Breast epithelium (tissue), 4 donors: ENCODE measurements around the gene RPS14. TPM values are rescaled to one million over a fixed set of nuclear protein-coding genes. Genes with fewer than 3 reads are reported as not detected.

Source experiments
- DNase-seq, 2 donors: peaks; one replicate each; pipeline ENCODE4 v3.0.0-alpha.2; 2019; ENCODE audit warnings: low spot score in 2 of 2
- H3K27ac ChIP-seq, 2 donors: fragments of 200-600 bp; sonication (generic) in 1 of 2; one replicate each; pipeline ENCODE4 v1.5.1; 2016 to 2019; ENCODE audit warnings: mild to moderate bottlenecking in 1 of 2
- H3K27me3 ChIP-seq, 2 donors: fragments of 200-600 bp; sonication (generic) in 1 of 2; one replicate each; pipeline versions ENCODE4 v1.5.1 to v1.6.0; 2017 to 2019; ENCODE audit warnings: control low read depth in 1 of 2, mild to moderate bottlenecking in 1 of 2
- H3K36me3 ChIP-seq: fragments of 200-600 bp; one replicate; pipeline ENCODE4 v1.5.1; 2019
- H3K4me1 ChIP-seq, 2 donors: fragments of 200-600 bp; sonication (generic); one replicate each; pipeline ENCODE4 v1.5.1; 2016 to 2019; ENCODE audit warnings: control low read depth in 1 of 2
- H3K4me3 ChIP-seq, 3 donors: fragments of 200-600 bp; sonication (generic); 1 replicate in 2 of 3; 2 replicates in 1 of 3; pipeline ENCODE4 v1.5.1; 2016 to 2019; ENCODE audit warnings: mild to moderate bottlenecking in 3 of 3, moderate library complexity in 2 of 3
- H3K9me3 ChIP-seq, 2 donors: fragments of 200-600 bp; sonication (generic) in 1 of 2; one replicate each; pipeline ENCODE4 v1.5.1; 2016 to 2019; ENCODE audit warnings: control low read depth in 1 of 2
- CTCF ChIP-seq, 3 donors: fragments of 450-650 bp; IDR thresholded peaks; one replicate each; pipeline ENCODE4 v1.5.1; 2016 to 2017; ENCODE audit warnings: antibody characterized with exemption in 3 of 3, mild to moderate bottlenecking in 3 of 3, moderate library complexity in 3 of 3
- POLR2A ChIP-seq: fragments of 450-650 bp; IDR thresholded peaks from one replicate; pipeline ENCODE4 v1.6.1; 2016; ENCODE audit warnings: antibody characterized with exemption, mild to moderate bottlenecking, moderate library complexity
- POLR2AphosphoS5 ChIP-seq, 3 donors: sonication (generic); formaldehyde crosslinking; IDR thresholded peaks; one replicate each; pipeline ENCODE4 v1.6.1; 2017; ENCODE audit warnings: antibody characterized with exemption in 3 of 3
- intact Hi-C: fragments of 100-400 bp; cut with DNase I; formaldehyde crosslinking; loops from one replicate; pipeline ENCODE4 v1.15.1; 2023; ENCODE audit warnings: low total_unique reads
- total RNA-seq, 3 donors: library from RNA; depleted of rRNA; stranded (reverse); fragments of >200 nt; gene quantifications; one replicate each; pipeline ENCODE4 v1.1.0, GENCODE V29; 2016

RPS14 gene
- total RNA-seq, 3 donors from 2014 or later = 3,271 to 4,472 (median 4,011) TPM

DNA sequence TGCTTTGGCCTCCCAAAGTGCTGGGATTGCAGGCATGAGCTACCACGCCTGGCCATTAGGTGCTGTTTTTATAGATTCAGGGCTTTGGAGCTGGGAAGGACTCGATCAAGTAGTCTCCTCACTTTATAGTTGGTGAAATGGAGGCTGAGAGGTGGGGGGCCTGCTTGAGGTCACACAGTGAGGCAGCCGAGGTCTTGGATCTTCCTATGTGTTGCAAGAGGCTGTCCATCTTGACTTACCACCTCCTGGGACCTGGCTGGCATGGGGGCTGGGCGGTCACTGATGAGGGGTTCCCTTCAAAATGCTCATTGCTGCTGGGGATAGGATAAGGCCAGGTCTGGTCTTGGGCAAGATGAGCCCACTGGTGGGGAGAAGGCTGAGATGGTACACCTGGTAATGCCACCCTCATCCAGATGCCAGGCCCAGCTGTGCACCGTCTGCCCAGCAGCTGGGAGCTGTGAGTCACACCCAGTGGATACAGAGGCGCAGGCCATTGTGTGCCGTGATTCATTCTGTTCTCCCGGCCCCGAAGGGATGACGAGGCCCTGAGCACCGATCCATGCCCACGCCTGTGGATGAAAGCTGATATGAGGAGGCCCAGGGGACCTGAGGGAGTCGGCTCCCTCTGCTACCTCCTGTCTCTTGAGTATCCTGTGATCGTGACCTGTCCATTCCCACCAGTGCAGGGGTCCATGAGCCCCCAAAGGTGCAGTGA, 47.9 kb upstream of the RPS14 start:
- Histone ChIP-seq H3K27ac (peak overlapping the region; percentile 96 to 99), H3K9me3 (no peaks in the 10 kb centered on the region), H3K36me3 (no peaks in the 10 kb centered on the region), H3K27me3 (no peaks in the 10 kb centered on the region), H3K4me3 (peak overlapping the region in 1 of 3 donors; percentile 2), H3K4me1 (peaks cover 49 to 56% of the 10 kb centered on the region in 2 donors)
- TF ChIP-seq CTCF (IDR thresholded peaks at IDR 0.05) (no peak), POLR2AphosphoS5 (IDR thresholded peaks at IDR 0.05) (peak in 2 of 3 donors; percentile 54 to 56), POLR2A (no peak)
- intact Hi-C loops = no loop called here
- DNase-seq = peak in 1 of 2 donors; percentile 77

DNA sequence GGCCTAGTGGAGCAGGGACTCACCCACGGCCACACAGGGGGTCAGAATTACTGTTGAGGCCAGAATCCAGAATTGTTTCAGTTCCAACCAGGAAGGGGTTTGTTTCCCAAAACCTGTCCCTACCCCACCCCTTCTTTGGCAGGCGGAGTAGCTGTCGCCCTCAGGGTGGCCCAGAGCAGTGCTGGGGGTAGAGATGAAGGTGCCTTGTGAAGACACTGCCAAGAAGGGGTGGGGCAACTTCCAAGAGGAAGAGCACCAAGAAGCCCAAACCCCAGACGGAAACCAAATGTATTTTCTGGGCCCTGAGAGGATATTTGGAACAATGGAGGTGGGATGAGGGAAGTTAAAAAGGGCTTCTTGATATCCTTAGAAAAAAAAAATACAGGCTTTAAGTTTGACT, 47.0 kb upstream of the RPS14 start:
- H3K9me3 ChIP-seq = no peaks in the 10 kb centered on the region
- H3K27me3 ChIP-seq = no peaks in the 10 kb centered on the region
- TF ChIP-seq POLR2AphosphoS5 (IDR thresholded peaks at IDR 0.05) = no peak
- TF ChIP-seq CTCF (IDR thresholded peaks at IDR 0.05) = no peak
- TF ChIP-seq POLR2A = no peak
- no peak overlapping the region for H3K4me3 ChIP-seq
- peaks cover 47% of the 10 kb centered on the region in 2 donors for H3K4me1 ChIP-seq
- no peak for DNase-seq
- no peaks in the 10 kb centered on the region for H3K36me3 ChIP-seq
- H3K27ac ChIP-seq = peak overlapping the region; percentile 96 to 99
- intact Hi-C loops = no loop called here

DNA sequence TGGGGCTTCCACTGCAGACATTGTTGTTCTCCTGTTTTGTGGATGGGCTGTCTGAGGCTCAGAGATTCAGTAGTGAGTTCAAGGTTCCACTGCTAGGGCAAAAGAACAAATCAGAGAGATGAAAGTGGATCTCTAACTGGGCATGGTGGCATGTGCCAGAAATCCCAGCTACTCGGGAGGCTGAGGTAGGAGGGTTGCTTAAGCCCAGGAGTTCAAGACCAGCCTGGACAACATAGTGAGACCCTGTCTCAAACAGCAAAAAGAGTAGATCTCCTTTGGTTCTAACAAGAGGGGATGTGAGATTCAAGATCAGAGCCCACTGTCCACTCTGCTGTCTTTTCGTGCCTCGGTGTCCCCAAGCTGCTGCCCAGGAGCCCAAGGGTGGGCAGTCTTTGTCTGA, 46.6 kb upstream of the RPS14 start:
- no peak for DNase-seq
- H3K27me3 ChIP-seq = no peaks in the 10 kb centered on the region
- intact Hi-C loops = no loop called here
- TF ChIP-seq POLR2AphosphoS5 (IDR thresholded peaks at IDR 0.05) (no peak), POLR2A (no peak), CTCF (IDR thresholded peaks at IDR 0.05) (no peak)
- H3K4me1 ChIP-seq = peaks cover 46 to 50% of the 10 kb centered on the region in 2 donors
- H3K27ac ChIP-seq = peak overlapping the region; percentile 96 to 99
- H3K4me3 ChIP-seq = no peak overlapping the region
- H3K9me3 ChIP-seq = no peaks in the 10 kb centered on the region
- H3K36me3 ChIP-seq = no peaks in the 10 kb centered on the region

GRCh38 chr5:150492621-150493020, 43.1 kb upstream of the RPS14 start:
- H3K4me3 ChIP-seq = no peak overlapping the region
- H3K4me1 ChIP-seq = peaks cover 37 to 56% of the 10 kb centered on the region in 2 donors
- no peaks in the 10 kb centered on the region for H3K9me3 ChIP-seq
- H3K27ac ChIP-seq = peak overlapping the region; percentile 98
- no peaks in the 10 kb centered on the region for H3K36me3 ChIP-seq
- DNase-seq = peak in 1 of 2 donors; percentile 81
- intact Hi-C loops = no loop called here
- H3K27me3 ChIP-seq = no peaks in the 10 kb centered on the region
- TF ChIP-seq CTCF (IDR thresholded peaks at IDR 0.05) (no peak), POLR2AphosphoS5 (IDR thresholded peaks at IDR 0.05) (no peak), POLR2A (no peak)

DNA sequence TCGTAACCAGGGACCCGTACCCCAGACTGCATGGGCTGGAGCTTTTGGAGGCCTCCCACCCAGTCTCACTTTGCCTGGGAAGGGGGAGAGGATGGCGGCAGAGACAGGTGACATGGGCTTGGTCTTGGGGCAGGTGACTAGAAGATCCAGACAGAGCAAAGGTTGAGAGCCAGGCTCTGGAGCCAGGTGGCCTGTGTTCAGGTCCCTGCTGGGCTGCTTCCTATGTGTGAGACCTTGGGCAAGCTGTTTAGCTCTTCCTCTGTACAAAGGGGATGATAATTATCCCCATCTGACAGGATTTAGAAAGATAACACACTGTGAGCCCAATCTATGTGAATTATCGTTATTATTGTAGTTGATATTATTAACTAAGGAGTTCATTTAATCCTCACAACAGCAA, 42.3 kb upstream of the RPS14 start:
- Histone ChIP-seq H3K27me3 (no peaks in the 10 kb centered on the region), H3K4me1 (peaks cover 30 to 50% of the 10 kb centered on the region in 2 donors), H3K36me3 (no peaks in the 10 kb centered on the region), H3K27ac (peak overlapping the region; percentile 98), H3K4me3 (no peak overlapping the region), H3K9me3 (no peaks in the 10 kb centered on the region)
- intact Hi-C loops = no loop called here
- no peak for TF ChIP-seq CTCF (IDR thresholded peaks at IDR 0.05)
- TF ChIP-seq POLR2AphosphoS5 (IDR thresholded peaks at IDR 0.05) = no peak
- no peak for DNase-seq
